ENCODE results near the gene CGREF1. TPM values are rescaled to one million over a fixed set of nuclear protein-coding genes. Genes with fewer than 3 reads are reported as not detected.

Gene CGREF1
- total RNA-seq, 1 experiment from 2014 or later, result 4.0 TPM

GRCh38 chr2:27130396-27130795 lies 11.5 kb upstream of the CGREF1 start:
- Histone ChIP-seq H3K79me2 (ENCODE audit: insufficient read depth, low read length) (peaks cover 20% of the 10 kb centered on the region), H2AFZ (ENCODE audit: low read depth, low read length, poor library complexity, severe bottlenecking) (no peak overlapping the region), H3K9me3 (ENCODE audit: control insufficient read depth in 1 of 2, insufficient read depth in 1 of 2, low read depth in 1 of 2, low read length in 2 of 2) (no peaks in the 10 kb centered on the region), H3K4me1 (ENCODE audit: control insufficient read depth in 1 of 2, insufficient read depth in 2 of 2, low read length in 2 of 2) (peaks cover 4 to 19% of the 10 kb centered on the region in 2 experiments; a peak in 3 of 4 replicates), H3K36me3 (ENCODE audit: control insufficient read depth in 1 of 2, insufficient read depth in 2 of 2, low read length in 2 of 2) (peaks cover 14 to 20% of the 10 kb centered on the region in 2 experiments; a peak in 3 of 4 replicates), H3K9ac (ENCODE audit: low read length) (no peak overlapping the region), H4K20me1 (ENCODE audit: insufficient read depth) (no peaks in the 10 kb centered on the region), H3K27ac (ENCODE audit: low read depth, low read length) (no peak overlapping the region), H3K27me3 (ENCODE audit: insufficient read depth, low read length) (no peaks in the 10 kb centered on the region), H3K9me2 (ENCODE audit: insufficient read depth) (no peaks in the 10 kb centered on the region), H3K4me2 (ENCODE audit: low read length) (no peak overlapping the region), H3K4me3 (replicated peaks in 1 of 2; ENCODE audit: low read depth in 1 of 2, low read length in 2 of 2) (no peak overlapping the region)
- ChIA-PET CTCF (no interaction called here), RAD21 (ENCODE audit: low non-redundant PET in 1 of 2, low total read pairs in 2 of 2, uncharacterized antibody in 2 of 2, unreplicated experiment in 2 of 2) (no interaction called here), POLR2A (no interaction called here)
- intact Hi-C loops (cut with micrococcal nuclease), result no loop called here
- BruUV-seq (replicated peaks), result no TSS peak
- DNase-seq (ENCODE audit: low read depth, low spot score), result no peak
- ATAC-seq, result no peak
- 0 out of 2 replicates have a peak, but pooled peaks have one; percentile 11 for TF ChIP-seq POLR2AphosphoS5 (IDR thresholded peaks at IDR 0.05; ENCODE audit: low read depth, low read length)
- TF ChIP-seq, protein P1, sequence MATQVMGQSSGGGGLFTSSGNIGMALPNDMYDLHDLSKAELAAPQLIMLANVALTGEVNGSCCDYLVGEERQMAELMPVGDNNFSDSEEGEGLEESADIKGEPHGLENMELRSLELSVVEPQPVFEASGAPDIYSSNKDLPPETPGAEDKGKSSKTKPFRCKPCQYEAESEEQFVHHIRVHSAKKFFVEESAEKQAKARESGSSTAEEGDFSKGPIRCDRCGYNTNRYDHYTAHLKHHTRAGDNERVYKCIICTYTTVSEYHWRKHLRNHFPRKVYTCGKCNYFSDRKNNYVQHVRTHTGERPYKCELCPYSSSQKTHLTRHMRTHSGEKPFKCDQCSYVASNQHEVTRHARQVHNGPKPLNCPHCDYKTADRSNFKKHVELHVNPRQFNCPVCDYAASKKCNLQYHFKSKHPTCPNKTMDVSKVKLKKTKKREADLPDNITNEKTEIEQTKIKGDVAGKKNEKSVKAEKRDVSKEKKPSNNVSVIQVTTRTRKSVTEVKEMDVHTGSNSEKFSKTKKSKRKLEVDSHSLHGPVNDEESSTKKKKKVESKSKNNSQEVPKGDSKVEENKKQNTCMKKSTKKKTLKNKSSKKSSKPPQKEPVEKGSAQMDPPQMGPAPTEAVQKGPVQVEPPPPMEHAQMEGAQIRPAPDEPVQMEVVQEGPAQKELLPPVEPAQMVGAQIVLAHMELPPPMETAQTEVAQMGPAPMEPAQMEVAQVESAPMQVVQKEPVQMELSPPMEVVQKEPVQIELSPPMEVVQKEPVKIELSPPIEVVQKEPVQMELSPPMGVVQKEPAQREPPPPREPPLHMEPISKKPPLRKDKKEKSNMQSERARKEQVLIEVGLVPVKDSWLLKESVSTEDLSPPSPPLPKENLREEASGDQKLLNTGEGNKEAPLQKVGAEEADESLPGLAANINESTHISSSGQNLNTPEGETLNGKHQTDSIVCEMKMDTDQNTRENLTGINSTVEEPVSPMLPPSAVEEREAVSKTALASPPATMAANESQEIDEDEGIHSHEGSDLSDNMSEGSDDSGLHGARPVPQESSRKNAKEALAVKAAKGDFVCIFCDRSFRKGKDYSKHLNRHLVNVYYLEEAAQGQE (IDR thresholded peaks at IDR 0.05; ENCODE audit: low read depth), result no peak

GRCh38 chr2:27128668-27129571 lies 10.0 kb upstream of the CGREF1 start:
- ATAC-seq (no peak), DNase-seq (ENCODE audit: low read depth, low spot score) (no peak)
- H3K9me2 ChIP-seq (ENCODE audit: insufficient read depth), result no peaks in the 10 kb centered on the region
- H3K9ac ChIP-seq (ENCODE audit: low read length), result no peak overlapping the region
- peaks cover 15% of the 10 kb centered on the region for H3K79me2 ChIP-seq (ENCODE audit: insufficient read depth, low read length)
- POLR2A ChIA-PET, result no interaction called here
- no peaks in the 10 kb centered on the region for H3K9me3 ChIP-seq (ENCODE audit: control insufficient read depth in 1 of 2, insufficient read depth in 1 of 2, low read depth in 1 of 2, low read length in 2 of 2)
- TF ChIP-seq, protein P2, sequence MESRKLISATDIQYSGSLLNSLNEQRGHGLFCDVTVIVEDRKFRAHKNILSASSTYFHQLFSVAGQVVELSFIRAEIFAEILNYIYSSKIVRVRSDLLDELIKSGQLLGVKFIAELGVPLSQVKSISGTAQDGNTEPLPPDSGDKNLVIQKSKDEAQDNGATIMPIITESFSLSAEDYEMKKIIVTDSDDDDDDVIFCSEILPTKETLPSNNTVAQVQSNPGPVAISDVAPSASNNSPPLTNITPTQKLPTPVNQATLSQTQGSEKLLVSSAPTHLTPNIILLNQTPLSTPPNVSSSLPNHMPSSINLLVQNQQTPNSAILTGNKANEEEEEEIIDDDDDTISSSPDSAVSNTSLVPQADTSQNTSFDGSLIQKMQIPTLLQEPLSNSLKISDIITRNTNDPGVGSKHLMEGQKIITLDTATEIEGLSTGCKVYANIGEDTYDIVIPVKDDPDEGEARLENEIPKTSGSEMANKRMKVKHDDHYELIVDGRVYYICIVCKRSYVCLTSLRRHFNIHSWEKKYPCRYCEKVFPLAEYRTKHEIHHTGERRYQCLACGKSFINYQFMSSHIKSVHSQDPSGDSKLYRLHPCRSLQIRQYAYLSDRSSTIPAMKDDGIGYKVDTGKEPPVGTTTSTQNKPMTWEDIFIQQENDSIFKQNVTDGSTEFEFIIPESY (IDR thresholded peaks at IDR 0.05; ENCODE audit: extremely low read depth, insufficient replicate concordance, low read length), result no peak
- TF ChIP-seq POLR2AphosphoS5 (IDR thresholded peaks at IDR 0.05; ENCODE audit: low read depth, low read length), result no peak; the same call in none of the 2 replicates
- no peak for TF ChIP-seq SP1 (IDR thresholded peaks at IDR 0.05; ENCODE audit: low read depth)
- TF ChIP-seq RAD21 (IDR thresholded peaks at IDR 0.05; ENCODE audit: low read depth), result no peak
- no peak for TF ChIP-seq TCF7L2 (IDR thresholded peaks at IDR 0.05; ENCODE audit: borderline replicate concordance, extremely low read depth, insufficient read depth, insufficient read length)
- TF ChIP-seq FOSL1 (IDR thresholded peaks at IDR 0.05; ENCODE audit: low read depth), result no peak
- no peak for TF ChIP-seq CEBPB (IDR thresholded peaks at IDR 0.05; ENCODE audit: low read depth)
- no peak for TF ChIP-seq EZH2phosphoT487 (IDR thresholded peaks at IDR 0.05; ENCODE audit: borderline replicate concordance)
- no peaks in the 10 kb centered on the region for H4K20me1 ChIP-seq (ENCODE audit: insufficient read depth)
- CTCF ChIA-PET, result no interaction called here
- RAD21 ChIA-PET (ENCODE audit: low non-redundant PET in 1 of 2, low total read pairs in 2 of 2, uncharacterized antibody in 2 of 2, unreplicated experiment in 2 of 2), result no interaction called here
- H3K27ac ChIP-seq (ENCODE audit: low read depth, low read length), result no peak overlapping the region
- H3K4me3 ChIP-seq (replicated peaks in 1 of 2; ENCODE audit: low read depth in 1 of 2, low read length in 2 of 2), result no peak overlapping the region
- no peak overlapping the region for H3K4me2 ChIP-seq (ENCODE audit: low read length)
- H3K27me3 ChIP-seq (ENCODE audit: insufficient read depth, low read length), result no peaks in the 10 kb centered on the region
- peaks cover 14 to 20% of the 10 kb centered on the region in 2 experiments; a peak in 3 of 4 replicates for H3K36me3 ChIP-seq (ENCODE audit: control insufficient read depth in 1 of 2, insufficient read depth in 2 of 2, low read length in 2 of 2)
- intact Hi-C loops (cut with micrococcal nuclease), result no loop called here
- BruUV-seq (replicated peaks), result no TSS peak
- H2AFZ ChIP-seq (ENCODE audit: low read depth, low read length, poor library complexity, severe bottlenecking), result no peak overlapping the region
- peaks cover 4 to 12% of the 10 kb centered on the region in 2 experiments; a peak in 3 of 4 replicates for H3K4me1 ChIP-seq (ENCODE audit: control insufficient read depth in 1 of 2, insufficient read depth in 2 of 2, low read length in 2 of 2)

Measured in HCT116 (cell line).